Calu3 (cell line): Measurements from ENCODE around the gene SUSD5. TPM values are rescaled to one million over a fixed set of nuclear protein-coding genes. Genes with fewer than 3 reads are reported as not detected.

Experiments used
- BruUV-seq: library from RNA; stranded (reverse); fragments of 400-500 nt; replicated peaks from 2 replicates; lab custom pipeline; 2021; lab: Mats Ljungman, UMichigan
- CTCF ChIA-PET: fragments of 300-600 bp; sonication (Branson Sonifier 250); formaldehyde crosslinking; loops from one replicate; lab custom pipeline; 2022; ENCODE audit warnings: antibody characterized with exemption; lab: Charles Lee
- DNase-seq: peaks from one replicate; pipeline ENCODE4 v3.0.0; 2022
- H3K27ac Mint-ChIP-seq: one replicate; pipeline ENCODE4 v1.8.0; 2022; ENCODE audit warnings: mixed read lengths; ENCODE audit not compliant: unreplicated experiment
- H3K27me3 Mint-ChIP-seq: one replicate; pipeline ENCODE4 v1.8.0; 2022; ENCODE audit warnings: mixed read lengths; ENCODE audit not compliant: unreplicated experiment
- H3K36me3 Mint-ChIP-seq: one replicate; pipeline ENCODE4 v1.8.0; 2022; ENCODE audit warnings: mild to moderate bottlenecking, moderate library complexity, mixed read lengths; ENCODE audit not compliant: insufficient read depth, unreplicated experiment
- H3K4me1 Mint-ChIP-seq: one replicate; pipeline ENCODE4 v1.8.0; 2022; ENCODE audit warnings: mild to moderate bottlenecking, low read depth, mixed read lengths; ENCODE audit not compliant: unreplicated experiment
- H3K4me3 Mint-ChIP-seq: one replicate; pipeline ENCODE4 v1.8.0; 2022; ENCODE audit warnings: mild to moderate bottlenecking, low read depth, moderate library complexity, mixed read lengths; ENCODE audit not compliant: unreplicated experiment
- H3K9me3 Mint-ChIP-seq: one replicate; pipeline ENCODE4 v1.8.0; 2022; ENCODE audit warnings: low read depth, mixed read lengths; ENCODE audit not compliant: unreplicated experiment
- intact Hi-C: fragments of 100-400 bp; cut with micrococcal nuclease; formaldehyde crosslinking; loops from one replicate; pipeline ENCODE4 v1.10.0; 2022; ENCODE audit not compliant: unreplicated experiment
- total RNA-seq: library from RNA; stranded (reverse); gene quantifications from 2 replicates; pipeline ENCODE4 v1.2.3, GENCODE V29; 2022
- TF ChIP-seq, protein P1 (sequence below): fragments of 200-600 bp; IDR thresholded peaks from one replicate; pipeline ENCODE4 v1.8.0; 2022; ENCODE audit warnings: antibody characterized with exemption; ENCODE audit not compliant: unreplicated experiment

The SUSD5 gene
- total RNA-seq, 1 experiment from 2014 or later, result 0.21 TPM

DNA sequence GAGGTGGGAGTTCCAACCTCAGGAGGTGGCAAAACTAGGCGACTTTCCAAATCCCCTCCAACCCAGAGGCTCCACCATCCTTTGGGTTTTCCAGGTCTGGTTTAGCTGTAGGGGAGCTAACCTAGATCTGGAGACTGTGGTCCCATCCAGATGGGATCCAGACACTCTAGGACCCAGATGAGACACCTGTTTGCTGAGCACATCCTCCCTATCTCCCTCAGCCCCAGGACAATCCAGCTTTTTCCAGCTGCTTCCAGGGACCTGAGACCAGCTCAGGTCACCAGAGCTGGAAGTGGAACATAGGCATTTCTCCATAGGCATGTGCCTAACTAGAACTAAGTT lies 86.6 kb downstream of the SUSD5 start:
- TF ChIP-seq, protein P1, sequence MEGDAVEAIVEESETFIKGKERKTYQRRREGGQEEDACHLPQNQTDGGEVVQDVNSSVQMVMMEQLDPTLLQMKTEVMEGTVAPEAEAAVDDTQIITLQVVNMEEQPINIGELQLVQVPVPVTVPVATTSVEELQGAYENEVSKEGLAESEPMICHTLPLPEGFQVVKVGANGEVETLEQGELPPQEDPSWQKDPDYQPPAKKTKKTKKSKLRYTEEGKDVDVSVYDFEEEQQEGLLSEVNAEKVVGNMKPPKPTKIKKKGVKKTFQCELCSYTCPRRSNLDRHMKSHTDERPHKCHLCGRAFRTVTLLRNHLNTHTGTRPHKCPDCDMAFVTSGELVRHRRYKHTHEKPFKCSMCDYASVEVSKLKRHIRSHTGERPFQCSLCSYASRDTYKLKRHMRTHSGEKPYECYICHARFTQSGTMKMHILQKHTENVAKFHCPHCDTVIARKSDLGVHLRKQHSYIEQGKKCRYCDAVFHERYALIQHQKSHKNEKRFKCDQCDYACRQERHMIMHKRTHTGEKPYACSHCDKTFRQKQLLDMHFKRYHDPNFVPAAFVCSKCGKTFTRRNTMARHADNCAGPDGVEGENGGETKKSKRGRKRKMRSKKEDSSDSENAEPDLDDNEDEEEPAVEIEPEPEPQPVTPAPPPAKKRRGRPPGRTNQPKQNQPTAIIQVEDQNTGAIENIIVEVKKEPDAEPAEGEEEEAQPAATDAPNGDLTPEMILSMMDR, result no peak
- BruUV-seq, result no TSS peak
- intact Hi-C loops, result loop anchor here (10.0 kb wide), 1 partner anchor 653 kb away; no protein-coding TSS in a partner anchor
- Mint-ChIP-seq H3K27ac (no peak overlapping the region), H3K27me3 (no peaks in the 10 kb centered on the region), H3K4me1 (no peaks in the 10 kb centered on the region), H3K9me3 (no peaks in the 10 kb centered on the region), H3K36me3 (no peaks in the 10 kb centered on the region), H3K4me3 (no peak overlapping the region)
- no peak for DNase-seq
- CTCF ChIA-PET, result interaction anchor here (1.0 to 3.7 kb wide), 4 partner anchors 122 to 655 kb away, joined by 3 to 120 read pairs (median 8); no protein-coding TSS in a partner anchor

DNA sequence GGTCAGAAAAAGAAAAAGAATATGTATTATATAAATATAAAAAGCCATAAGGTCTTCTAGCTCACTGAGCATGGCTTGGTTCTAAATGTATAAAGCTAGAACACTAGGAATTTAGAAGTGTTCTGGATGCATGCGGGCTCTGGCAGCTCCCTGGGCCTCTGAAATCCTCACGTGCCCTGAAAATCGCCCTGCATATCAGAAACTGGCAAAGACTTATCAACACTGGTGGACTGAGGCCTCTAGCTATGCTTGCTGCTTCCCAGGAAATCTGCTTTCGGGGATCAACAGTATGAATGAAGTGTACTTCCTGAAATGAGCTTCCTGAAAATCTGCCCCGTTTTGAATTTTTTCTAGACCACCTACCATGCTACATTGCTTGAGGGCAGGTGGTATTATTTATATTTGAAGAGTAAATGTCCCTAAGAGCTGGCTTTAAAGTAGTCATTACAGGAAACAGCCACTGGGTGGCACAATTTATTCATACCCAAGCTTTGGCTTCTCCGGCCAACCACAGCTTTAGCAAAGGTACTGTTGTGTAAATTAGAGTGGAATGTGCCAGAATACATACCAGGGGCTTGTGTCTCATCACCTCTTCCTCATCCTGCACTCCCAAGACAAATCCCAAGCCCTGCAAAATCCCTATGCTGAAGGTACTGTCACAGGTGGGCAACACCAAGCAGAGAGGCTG lies 87.1 kb downstream of the SUSD5 start:
- no peaks in the 10 kb centered on the region for H3K36me3 Mint-ChIP-seq
- no peak overlapping the region for H3K4me3 Mint-ChIP-seq
- peak; percentile 56 for DNase-seq
- no TSS peak for BruUV-seq
- TF ChIP-seq, protein P1, result no peak
- H3K27me3 Mint-ChIP-seq, result no peaks in the 10 kb centered on the region
- intact Hi-C loops, result loop anchor here (1.0 to 10.0 kb wide), 3 partner anchors 121 to 653 kb away; no protein-coding TSS in a partner anchor
- H3K9me3 Mint-ChIP-seq, result no peaks in the 10 kb centered on the region
- H3K4me1 Mint-ChIP-seq, result no peaks in the 10 kb centered on the region
- no peak overlapping the region for H3K27ac Mint-ChIP-seq
- CTCF ChIA-PET, result interaction anchor here (0.6 to 3.7 kb wide), 6 partner anchors 122 to 656 kb away, joined by 3 to 120 read pairs (median 4); no protein-coding TSS in a partner anchor

DNA sequence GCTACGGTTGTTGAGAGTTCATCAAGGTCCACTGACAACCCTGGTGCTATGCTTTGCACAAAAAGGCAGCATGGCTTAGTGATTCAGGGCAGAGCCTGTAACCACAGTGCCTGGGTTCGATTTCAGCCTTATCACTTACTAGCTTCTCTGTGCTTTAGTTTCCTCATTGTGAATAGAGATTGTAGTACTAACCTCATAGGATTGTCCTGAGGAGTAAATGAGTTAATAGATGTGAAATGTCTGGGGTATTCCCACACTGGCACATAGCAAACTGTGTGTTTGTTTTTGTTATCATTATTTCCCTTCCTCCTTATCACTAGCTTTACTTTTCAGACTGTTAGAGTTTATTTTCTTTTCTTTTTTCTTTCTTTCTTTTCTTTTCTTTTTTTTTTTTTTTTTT lies 88.5 kb downstream of the SUSD5 start:
- H3K4me3 Mint-ChIP-seq, result no peak overlapping the region
- no peak for DNase-seq
- no peaks in the 10 kb centered on the region for H3K9me3 Mint-ChIP-seq
- H3K27ac Mint-ChIP-seq, result no peak overlapping the region
- H3K4me1 Mint-ChIP-seq, result no peaks in the 10 kb centered on the region
- H3K36me3 Mint-ChIP-seq, result no peaks in the 10 kb centered on the region
- TF ChIP-seq, protein P1, result no peak
- BruUV-seq, result no TSS peak
- no peaks in the 10 kb centered on the region for H3K27me3 Mint-ChIP-seq
- CTCF ChIA-PET, result interaction anchor here (3.7 kb wide), 1 partner anchor 243 kb away, joined by 120 read pairs; no protein-coding TSS in a partner anchor
- intact Hi-C loops, result loop anchor here (2.0 to 10.0 kb wide), 2 partner anchors 123 to 655 kb away; no protein-coding TSS in a partner anchor

DNA sequence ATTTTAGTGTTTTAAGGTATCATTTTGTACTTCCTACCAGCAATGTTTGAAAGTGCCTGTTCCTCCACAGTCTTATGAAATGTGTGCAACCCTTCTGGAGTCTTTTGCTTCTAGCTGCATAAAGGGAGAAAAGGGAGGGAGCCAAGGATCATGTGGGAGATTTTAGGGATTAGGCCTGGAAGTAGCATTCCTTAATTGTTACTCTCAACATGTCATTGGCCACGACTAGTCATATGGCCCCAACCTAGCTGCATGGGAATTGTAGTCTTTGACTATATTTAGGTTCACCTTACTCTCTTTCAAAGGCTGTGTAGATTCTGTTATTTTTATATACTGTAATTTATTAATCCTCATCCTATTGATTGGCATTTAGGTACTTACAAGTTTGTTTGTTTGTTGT lies 89.9 kb downstream of the SUSD5 start:
- BruUV-seq, result no TSS peak
- TF ChIP-seq, protein P1, result no peak
- Mint-ChIP-seq H3K4me3 (no peak overlapping the region), H3K27ac (no peak overlapping the region), H3K36me3 (no peaks in the 10 kb centered on the region), H3K9me3 (no peaks in the 10 kb centered on the region), H3K4me1 (no peaks in the 10 kb centered on the region), H3K27me3 (no peaks in the 10 kb centered on the region)
- CTCF ChIA-PET, result no interaction called here
- intact Hi-C loops, result no loop called here
- DNase-seq, result no peak
